ENCODE results near the gene ATP2B3.

The ATP2B3 gene

GRCh38 chrX:153511784-153512500, 5.5 kb upstream of the ATP2B3 start:
- DNase-seq, result no peak

GRCh38 chrX:153512501-153512893, 4.9 kb upstream of the ATP2B3 start:
- no peak for DNase-seq

- DNase-seq, result no peak
Observed at GRCh38 chrX:153513265-153513664, 4.2 kb upstream of the ATP2B3 start.

- DNase-seq, result no peak
Observed at GRCh38 chrX:153514259-153514658, 3.2 kb upstream of the ATP2B3 start.

- no peak for DNase-seq
Observed at GRCh38 chrX:153515435-153515834, 2.0 kb upstream of the ATP2B3 start.

- no peak for DNase-seq
Observed at GRCh38 chrX:153516073-153516472, 1.4 kb upstream of the ATP2B3 start.

GRCh38 chrX:153517946-153518834, 748 bp downstream of the ATP2B3 start:
- no peak for DNase-seq

- DNase-seq, result no peak
Observed at GRCh38 chrX:153519569-153520286, 2.3 kb downstream of the ATP2B3 start.

GRCh38 chrX:153520287-153520917, 3.0 kb downstream of the ATP2B3 start:
- no peak for DNase-seq

- DNase-seq, result no peak
Observed at GRCh38 chrX:153521034-153521433, 3.6 kb downstream of the ATP2B3 start.

- no peak for DNase-seq
Observed at GRCh38 chrX:153522259-153522658, 4.8 kb downstream of the ATP2B3 start.

- DNase-seq, result no peak
Observed at GRCh38 chrX:153523269-153523668, 5.8 kb downstream of the ATP2B3 start.

- DNase-seq, result no peak
Observed at GRCh38 chrX:153524234-153524633, 6.8 kb downstream of the ATP2B3 start.

GRCh38 chrX:153525451-153525850, 8.0 kb downstream of the ATP2B3 start:
- no peak for DNase-seq

GRCh38 chrX:153526042-153526441, 8.6 kb downstream of the ATP2B3 start:
- DNase-seq, result no peak

- DNase-seq, result no peak
Observed at GRCh38 chrX:153526801-153527200, 9.4 kb downstream of the ATP2B3 start.

GRCh38 chrX:153527208-153527607, 9.8 kb downstream of the ATP2B3 start:
- DNase-seq, result no peak

GRCh38 chrX:153530411-153531129, 13.1 kb downstream of the ATP2B3 start:
- DNase-seq, result peak; percentile 30

- no peak for DNase-seq
Observed at GRCh38 chrX:153533091-153533490, 15.6 kb downstream of the ATP2B3 start.

GRCh38 chrX:153537080-153537479, 19.6 kb downstream of the ATP2B3 start:
- no peak for DNase-seq

GRCh38 chrX:153537526-153538295, 20.3 kb downstream of the ATP2B3 start:
- DNase-seq, result peak; percentile 42

GRCh38 chrX:153538424-153538823, 21.0 kb downstream of the ATP2B3 start:
- DNase-seq, result no peak

Measured in NCI-H187 treated with DMSO at 0.1 percent for 48 hours (cell line).